ENCODE data around the gene MAGI3. TPM values are rescaled to one million over a fixed set of nuclear protein-coding genes. Genes with fewer than 3 reads are reported as not detected.
A peak's percentile ranks its signal among the peaks of the same experiment; 100 is the strongest.

MAGI3 gene
- total and polyA plus RNA-seq, 2 of the 13 experiments (the other 11 are each of a cell fraction or from before 2014, with no cell fraction given), result 4.0 to 11.8 TPM

DNA sequence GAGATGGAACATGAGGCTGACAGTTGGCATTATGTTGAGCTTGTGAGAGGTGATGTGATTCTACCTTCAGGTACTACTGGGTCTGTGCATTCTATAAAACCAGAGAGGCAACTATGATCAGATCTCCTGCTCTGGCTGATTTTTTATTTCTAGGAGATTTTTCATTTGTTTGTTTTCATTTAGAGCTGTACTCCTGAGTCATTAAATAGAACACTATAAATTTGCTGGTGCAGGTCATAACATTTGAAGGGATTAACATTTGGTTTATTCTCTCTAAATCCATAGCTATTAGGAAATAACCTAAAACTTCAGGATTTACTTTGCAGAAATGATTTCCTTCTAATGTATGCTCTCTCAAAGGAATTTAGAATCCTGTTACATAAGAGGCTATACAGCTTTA is 42.9 kb downstream of the MAGI3 start (continued):
- TF ChIP-seq FOXK2 (IDR thresholded peaks at IDR 0.05), result no peak

- peaks cover 55% of the 10 kb centered on the region for H3K4me1 ChIP-seq (ENCODE audit: insufficient read depth, low read length)
- peaks cover 38% of the 10 kb centered on the region for H3K79me2 ChIP-seq (ENCODE audit: insufficient read depth, low read length)
- no peaks in the 10 kb centered on the region for H3K27me3 ChIP-seq (ENCODE audit: control insufficient read depth in 1 of 2, insufficient read depth in 2 of 2, low read length in 2 of 2)
- BruUV-seq (replicated peaks), result no TSS peak
- no peak overlapping the region for H3K9ac ChIP-seq (ENCODE audit: insufficient read depth, low read depth, low read length)
- H3K9me3 ChIP-seq (ENCODE audit: low read length), result no peaks in the 10 kb centered on the region
- ATAC-seq, result peak; percentile 94
- CTCF ChIA-PET (ENCODE audit: low intra/inter-chr PET ratio, low total read pairs), result no interaction called here
- H4K20me1 ChIP-seq (ENCODE audit: insufficient read depth, low read length), result no peaks in the 10 kb centered on the region
- POLR2A ChIA-PET, result interaction anchor here (0.6 to 1.0 kb wide), 4 partner anchors 44 to 294 kb away, joined by 3 read pairs; partner anchors contain the start of gene MAGI3
- H2AFZ ChIP-seq (ENCODE audit: low read length), result no peak overlapping the region
- 37% methylated on average over 2 of the region's 2 CpGs for WGBS (ENCODE audit: low lambda C conversion rate)
- H3K27ac ChIP-seq (ENCODE audit: extremely low read length, insufficient read depth, low read length), result peak overlapping the region; percentile 1
- H3K36me3 ChIP-seq (replicated peaks in 1 of 2; ENCODE audit: control insufficient read depth in 1 of 2, insufficient read depth in 2 of 2, low read length in 2 of 2), result no peaks in the 10 kb centered on the region
- peak overlapping the region; percentile 20; the same call in 1 of the 2 replicates for H3K4me2 ChIP-seq (ENCODE audit: low read depth, low read length)
- in situ Hi-C loops (cut with HindIII; ENCODE audit: extremely low pct_ligation_motif_present, low pct_unique_long_range_greater_than_20kb), result no loop called here
- peak; percentile 91 for FAIRE-seq
- peak; percentile 76 for DNase-seq (ENCODE audit: low spot score)
- intact Hi-C loops (cut with micrococcal nuclease; ENCODE audit: unreplicated experiment), result loop anchor here (5.0 kb wide), 1 partner anchor 37 kb away; no protein-coding TSS in a partner anchor
- no peak overlapping the region for H3K4me3 ChIP-seq (replicated peaks in 1 of 3; ENCODE audit: insufficient read depth in 1 of 3, low read depth in 2 of 3, low read length in 3 of 3)
- TF ChIP-seq, protein P1, sequence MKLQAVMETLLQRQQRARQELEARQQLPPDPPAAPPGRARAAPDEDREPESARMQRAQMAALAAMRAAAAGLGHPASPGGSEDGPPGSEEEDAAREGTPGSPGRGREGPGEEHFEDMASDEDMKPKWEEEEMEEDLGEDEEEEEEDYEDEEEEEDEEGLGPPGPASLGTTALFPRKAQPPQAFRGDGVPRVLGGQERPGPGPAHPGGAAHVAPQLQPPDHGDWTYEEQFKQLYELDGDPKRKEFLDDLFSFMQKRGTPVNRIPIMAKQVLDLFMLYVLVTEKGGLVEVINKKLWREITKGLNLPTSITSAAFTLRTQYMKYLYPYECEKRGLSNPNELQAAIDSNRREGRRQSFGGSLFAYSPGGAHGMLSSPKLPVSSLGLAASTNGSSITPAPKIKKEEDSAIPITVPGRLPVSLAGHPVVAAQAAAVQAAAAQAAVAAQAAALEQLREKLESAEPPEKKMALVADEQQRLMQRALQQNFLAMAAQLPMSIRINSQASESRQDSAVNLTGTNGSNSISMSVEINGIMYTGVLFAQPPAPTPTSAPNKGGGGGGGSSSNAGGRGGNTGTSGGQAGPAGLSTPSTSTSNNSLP (IDR thresholded peaks at IDR 0.05; ENCODE audit: low read depth, low read length), result 0 out of 2 replicates have a peak, but pooled peaks have one; percentile 31
- 0 out of 2 replicates have a peak, but pooled peaks have one; percentile 36 for TF ChIP-seq KDM6A (CRISPR knock-in tag; IDR thresholded peaks at IDR 0.05; ENCODE audit: low read depth)
- TF ChIP-seq ZNF468 (CRISPR knock-in tag; IDR thresholded peaks at IDR 0.05), result no peak
- no peak for TF ChIP-seq CHD2 (IDR thresholded peaks at IDR 0.05; ENCODE audit: low read depth, low read length)
- no peak for TF ChIP-seq HNRNPK (IDR thresholded peaks at IDR 0.05; ENCODE audit: low read depth, low read length, poor library complexity, severe bottlenecking)
- no peak for TF ChIP-seq ZNF740 (CRISPR knock-in tag; IDR thresholded peaks at IDR 0.05)
- TF ChIP-seq, protein P2, sequence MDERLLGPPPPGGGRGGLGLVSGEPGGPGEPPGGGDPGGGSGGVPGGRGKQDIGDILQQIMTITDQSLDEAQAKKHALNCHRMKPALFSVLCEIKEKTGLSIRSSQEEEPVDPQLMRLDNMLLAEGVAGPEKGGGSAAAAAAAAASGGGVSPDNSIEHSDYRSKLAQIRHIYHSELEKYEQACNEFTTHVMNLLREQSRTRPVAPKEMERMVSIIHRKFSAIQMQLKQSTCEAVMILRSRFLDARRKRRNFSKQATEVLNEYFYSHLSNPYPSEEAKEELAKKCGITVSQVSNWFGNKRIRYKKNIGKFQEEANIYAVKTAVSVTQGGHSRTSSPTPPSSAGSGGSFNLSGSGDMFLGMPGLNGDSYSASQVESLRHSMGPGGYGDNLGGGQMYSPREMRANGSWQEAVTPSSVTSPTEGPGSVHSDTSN (CRISPR knock-in tag; IDR thresholded peaks at IDR 0.05), result no peak
- no peak for TF ChIP-seq ZNF777 (CRISPR knock-in tag; IDR thresholded peaks at IDR 0.05)
- 0 out of 2 replicates have a peak, but pooled peaks have one; percentile 43 for TF ChIP-seq ZNF124 (CRISPR knock-in tag; IDR thresholded peaks at IDR 0.05)
- TF ChIP-seq SMC3 (IDR thresholded peaks at IDR 0.05; ENCODE audit: low read length), result no peak
- TF ChIP-seq ZNF275 (CRISPR knock-in tag; IDR thresholded peaks at IDR 0.05; ENCODE audit: borderline replicate concordance), result no peak
- TF ChIP-seq, protein P3, sequence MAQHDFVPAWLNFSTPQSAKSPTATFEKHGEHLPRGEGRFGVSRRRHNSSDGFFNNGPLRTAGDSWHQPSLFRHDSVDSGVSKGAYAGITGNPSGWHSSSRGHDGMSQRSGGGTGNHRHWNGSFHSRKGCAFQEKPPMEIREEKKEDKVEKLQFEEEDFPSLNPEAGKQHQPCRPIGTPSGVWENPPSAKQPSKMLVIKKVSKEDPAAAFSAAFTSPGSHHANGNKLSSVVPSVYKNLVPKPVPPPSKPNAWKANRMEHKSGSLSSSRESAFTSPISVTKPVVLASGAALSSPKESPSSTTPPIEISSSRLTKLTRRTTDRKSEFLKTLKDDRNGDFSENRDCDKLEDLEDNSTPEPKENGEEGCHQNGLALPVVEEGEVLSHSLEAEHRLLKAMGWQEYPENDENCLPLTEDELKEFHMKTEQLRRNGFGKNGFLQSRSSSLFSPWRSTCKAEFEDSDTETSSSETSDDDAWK (CRISPR knock-in tag; IDR thresholded peaks at IDR 0.05), result no peak
Observed at GRCh38 chr1:113434081-113434873, 44.0 kb downstream of the MAGI3 start.
